HG03432 (cell line): Measurements from ENCODE around the gene TASP1.
"Not testable (repeated sequence)": the region's sequence is repeated elsewhere in the genome, so short reads cannot be mapped to it uniquely, and the experiment has no call there.

Experiments
- ATAC-seq: cut with Tn5 transposase; IDR thresholded peaks from one replicate; pipeline ENCODE4 v1.9.1; 2021; ENCODE audit warnings: mild to moderate bottlenecking, moderate library complexity; ENCODE audit not compliant: unreplicated experiment

TASP1 gene

DNA sequence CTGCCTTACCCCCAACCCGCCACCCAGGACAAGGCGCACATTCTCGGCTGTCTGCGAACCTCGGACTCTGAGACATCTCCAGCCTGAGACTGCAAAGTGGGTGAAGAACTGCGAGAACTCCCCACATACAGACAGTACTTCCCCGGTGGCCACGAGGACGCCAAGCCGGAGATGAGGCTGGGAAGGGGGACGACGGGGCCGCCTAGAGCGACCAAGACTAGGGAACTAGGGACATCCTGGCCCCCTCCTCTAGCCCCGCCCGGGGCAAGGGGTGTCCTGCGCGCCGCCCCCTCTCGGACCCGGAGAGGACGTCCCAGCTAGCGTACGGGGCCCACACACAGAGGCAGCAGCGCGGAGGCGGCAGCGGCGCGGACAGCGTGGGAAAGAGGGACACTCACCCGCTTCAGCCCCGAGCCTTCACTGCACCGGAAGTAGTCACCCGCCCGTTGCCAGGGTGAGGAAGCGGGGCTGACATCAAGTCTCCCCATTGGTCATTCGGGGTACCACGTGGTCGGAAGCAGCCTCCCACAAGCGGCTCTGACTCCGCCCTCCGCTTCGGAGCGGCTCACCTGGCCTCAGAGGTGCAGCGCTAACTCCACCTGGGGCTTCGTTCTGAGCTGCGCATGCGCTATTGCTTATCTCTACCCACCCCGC, at the start of gene TASP1:
Gene TASP1 (minus strand): TSS at position 437 of the 654 bp plus-strand sequence. CDS start 8,854 bp downstream, outside the sequence.
- peak; percentile 100 for ATAC-seq

DNA sequence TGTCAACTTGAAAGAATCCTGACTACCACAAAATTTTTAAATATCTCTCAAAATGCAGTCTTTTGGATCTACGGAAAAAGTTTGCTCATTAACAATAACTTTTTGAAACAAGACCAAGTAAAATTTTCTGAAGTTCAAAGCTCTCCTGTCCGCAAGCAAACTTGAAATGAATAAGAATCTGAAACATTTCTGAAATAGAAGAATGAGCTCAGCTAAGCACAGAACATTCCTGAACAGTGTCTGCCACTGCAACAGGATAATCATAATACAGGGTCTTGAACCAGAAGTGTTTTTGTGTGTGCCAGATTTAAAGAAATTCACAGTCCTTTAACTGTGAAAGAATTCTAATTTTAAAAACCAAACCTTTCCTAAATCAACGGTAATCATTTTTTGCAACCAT, 49.1 kb upstream of the TASP1 start:
- ATAC-seq: no peak

DNA sequence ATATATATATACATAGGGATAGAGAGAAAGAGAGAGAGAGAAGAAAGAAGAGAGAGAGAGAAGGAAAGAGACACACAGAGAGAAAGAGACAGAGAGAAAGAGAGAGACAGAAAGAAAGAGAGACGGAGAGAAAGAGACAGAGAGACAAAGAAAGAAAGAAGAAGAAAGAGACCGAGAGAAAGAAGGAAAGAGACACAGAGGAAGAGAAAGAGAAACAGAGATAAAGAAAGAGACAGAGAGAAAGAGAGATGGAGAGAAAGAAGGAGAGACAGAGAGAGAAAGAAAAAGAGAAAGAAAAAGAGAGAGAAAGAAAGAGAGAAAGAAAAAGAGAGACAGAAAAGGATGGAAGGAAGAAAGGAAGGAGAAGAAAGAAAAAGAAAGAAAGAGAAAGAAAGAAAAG, 46.9 kb upstream of the TASP1 start:
- ATAC-seq: no peak

- ATAC-seq: peak; percentile 79
Observed at GRCh38 chr20:13684566-13685222, 46.0 kb upstream of the TASP1 start.

DNA sequence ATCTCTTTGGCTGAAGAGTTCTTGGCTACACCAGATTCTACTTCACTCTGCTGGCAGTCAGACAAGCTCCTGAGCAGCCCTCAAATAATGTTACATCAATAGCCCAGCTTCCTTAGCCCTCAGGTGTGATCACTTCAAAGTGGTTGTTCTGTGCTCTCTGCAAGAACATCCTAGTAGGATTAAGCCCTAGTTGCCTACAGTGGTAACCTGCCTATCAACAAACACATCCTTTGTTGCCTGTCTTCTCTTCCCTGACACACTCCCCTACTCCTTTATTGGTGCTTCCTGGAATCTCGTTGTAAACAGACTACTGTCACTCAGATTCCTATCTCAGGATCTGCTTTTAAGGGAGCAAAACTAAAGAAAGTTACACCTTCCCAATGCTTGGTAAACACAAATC, 45.1 kb upstream of the TASP1 start:
- ATAC-seq: no peak

GRCh38 chr20:13681248-13682125, 42.8 kb upstream of the TASP1 start:
- peak; percentile 85 for ATAC-seq

GRCh38 chr20:13678944-13679343, 40.2 kb upstream of the TASP1 start:
- no peak for ATAC-seq

DNA sequence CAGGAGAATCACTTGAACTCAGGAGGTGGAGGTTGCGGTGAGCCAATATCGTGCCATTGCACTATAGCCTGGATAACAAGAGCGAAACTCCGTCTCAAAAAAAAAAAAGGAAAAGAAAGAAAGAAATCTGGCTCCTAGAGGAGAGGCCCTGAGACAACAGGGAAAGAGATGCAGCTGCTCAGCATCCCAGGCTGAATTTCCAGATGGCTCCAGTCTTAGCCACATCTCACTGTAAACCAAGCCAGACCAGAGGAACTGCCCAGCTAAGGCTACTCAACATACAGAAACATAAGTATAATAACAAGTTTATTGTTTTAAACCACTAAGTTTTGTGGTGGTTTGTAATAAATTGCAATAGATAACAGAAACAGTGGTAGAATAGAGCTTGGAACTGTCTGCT, 38.5 kb upstream of the TASP1 start:
- ATAC-seq: no peak

DNA sequence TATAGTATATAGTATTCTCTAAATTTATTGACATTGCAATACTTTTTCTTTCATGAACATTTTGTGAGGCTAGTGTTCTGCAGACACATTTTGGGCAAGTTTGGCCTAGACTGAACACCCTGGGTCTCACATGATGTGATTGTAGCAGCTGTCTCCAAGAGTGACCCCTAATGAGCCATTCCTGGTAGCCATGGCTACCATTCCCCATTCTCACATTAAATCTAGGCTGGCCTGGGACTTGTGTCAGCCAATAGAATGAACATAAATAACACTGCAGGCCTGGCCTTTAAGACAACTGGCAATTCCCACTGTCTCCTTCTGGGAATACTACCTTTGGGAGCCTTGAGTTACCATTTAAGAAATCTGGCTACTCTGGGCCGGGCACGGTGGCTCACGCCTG, 38.0 kb upstream of the TASP1 start:
- ATAC-seq: no peak

DNA sequence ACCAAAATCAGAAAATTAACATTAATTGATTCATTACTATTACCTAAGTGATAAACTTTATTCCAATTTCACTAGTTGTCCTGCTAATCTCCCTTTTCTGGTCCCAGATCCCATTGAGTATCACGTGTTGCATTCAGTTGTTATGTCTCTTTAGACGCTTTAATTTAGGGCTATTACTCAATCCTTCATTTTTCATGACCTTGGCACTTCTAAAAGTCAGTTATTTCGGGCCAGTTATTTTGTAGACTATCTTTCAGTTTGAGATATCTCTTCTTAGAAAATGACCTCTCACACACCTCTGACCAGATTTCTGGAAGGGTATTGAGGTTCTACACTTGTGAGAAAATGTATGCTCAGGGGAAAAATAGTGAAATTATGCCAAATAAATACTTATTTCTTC, 34.0 kb upstream of the TASP1 start:
- no peak for ATAC-seq

GRCh38 chr20:13671916-13672378, 33.2 kb upstream of the TASP1 start:
- ATAC-seq: no peak

DNA sequence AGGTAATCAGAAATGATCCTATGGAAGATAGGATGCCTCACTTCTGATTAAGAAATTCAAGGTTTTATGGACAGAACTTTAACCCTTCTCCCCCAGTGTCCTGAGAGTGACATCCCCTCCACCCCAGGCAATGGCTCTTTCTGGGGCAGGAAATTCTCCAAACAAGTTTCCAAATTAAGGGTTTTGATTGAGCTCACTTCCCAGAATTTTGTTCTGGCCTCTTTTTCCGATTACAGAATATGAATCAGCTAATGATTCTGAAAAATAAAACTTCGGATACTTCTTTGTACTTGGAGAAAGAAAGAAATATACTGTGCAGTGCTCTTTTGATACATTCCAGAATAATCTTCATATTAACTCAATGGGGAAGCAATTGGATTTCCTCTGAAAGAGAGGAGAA, 32.8 kb upstream of the TASP1 start:
- ATAC-seq: no peak

- peak; percentile 55 for ATAC-seq
Observed at GRCh38 chr20:13670160-13670559, 31.4 kb upstream of the TASP1 start.

- ATAC-seq: no peak
Observed at GRCh38 chr20:13665709-13666395, 27.1 kb upstream of the TASP1 start.

- ATAC-seq: no peak
Observed at GRCh38 chr20:13661070-13661685, 22.4 kb upstream of the TASP1 start.

DNA sequence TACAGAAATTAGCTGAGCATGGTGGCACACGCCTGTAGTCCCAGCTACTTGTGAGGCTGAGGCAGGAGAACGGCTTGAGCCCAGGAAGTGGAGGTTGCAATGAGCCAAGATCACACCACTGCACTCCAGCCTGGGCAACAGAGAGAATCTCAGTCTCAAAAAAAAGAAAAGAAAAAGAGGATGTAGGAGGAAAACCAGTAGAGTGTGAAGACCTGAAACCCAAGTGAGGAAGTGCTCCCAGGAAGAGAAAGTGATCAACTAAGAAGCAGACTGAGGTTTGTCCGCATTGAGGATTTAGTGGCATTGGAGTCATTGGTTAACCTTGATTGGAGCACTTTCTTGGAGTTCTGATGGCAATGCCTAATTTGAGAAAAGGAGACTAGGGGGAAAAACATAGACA, 20.6 kb upstream of the TASP1 start:
- peak; percentile 97 for ATAC-seq

DNA sequence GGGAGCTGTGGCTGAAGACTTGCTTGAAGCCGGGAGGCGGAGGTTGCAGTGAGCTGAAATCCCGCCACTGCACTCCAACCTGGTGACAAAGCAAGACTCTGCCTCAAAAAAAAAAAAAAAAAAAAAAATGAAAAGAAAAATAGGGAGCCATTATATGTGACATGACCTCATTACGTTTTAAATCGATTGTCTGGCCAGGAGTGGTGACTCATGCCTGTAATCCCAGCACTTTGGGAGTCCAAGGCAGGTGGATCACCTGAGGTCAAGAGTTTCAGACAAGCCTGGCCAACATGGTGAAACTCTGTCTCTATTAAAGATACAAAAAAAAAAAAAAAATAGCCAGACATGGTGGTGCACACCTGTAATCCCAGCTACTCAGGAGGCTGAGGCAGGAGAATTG, 19.3 kb upstream of the TASP1 start:
- not testable (repeated sequence) for ATAC-seq

DNA sequence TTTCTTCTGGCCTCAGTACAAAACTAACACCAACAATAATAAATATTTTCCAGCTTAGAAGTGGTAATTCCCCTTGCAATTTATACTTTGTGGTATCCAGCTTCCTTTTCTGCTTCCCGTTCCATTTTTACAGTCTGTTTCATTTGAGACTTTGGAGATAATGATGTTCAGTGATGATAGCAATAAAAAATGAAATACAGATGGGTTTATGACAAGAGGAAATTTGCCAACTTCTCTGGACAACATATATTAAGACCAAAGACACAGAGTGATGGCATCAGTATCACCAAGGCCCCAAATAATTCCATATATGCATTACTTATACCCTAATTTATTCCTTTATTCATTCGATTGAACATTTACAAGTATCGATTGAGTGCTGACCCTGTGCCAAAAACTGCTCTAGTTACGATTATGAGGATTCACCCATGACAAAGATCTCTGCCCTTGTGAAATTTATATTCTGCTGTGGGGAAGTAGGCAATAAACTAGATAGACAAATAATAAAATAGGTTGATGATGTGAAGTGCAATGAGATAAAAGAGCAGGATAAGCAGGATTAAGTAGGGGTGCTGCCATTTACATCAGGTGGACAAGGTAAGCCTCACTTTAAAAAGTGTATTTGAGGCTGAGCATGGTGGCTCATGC, 18.1 kb upstream of the TASP1 start:
- no peak for ATAC-seq

DNA sequence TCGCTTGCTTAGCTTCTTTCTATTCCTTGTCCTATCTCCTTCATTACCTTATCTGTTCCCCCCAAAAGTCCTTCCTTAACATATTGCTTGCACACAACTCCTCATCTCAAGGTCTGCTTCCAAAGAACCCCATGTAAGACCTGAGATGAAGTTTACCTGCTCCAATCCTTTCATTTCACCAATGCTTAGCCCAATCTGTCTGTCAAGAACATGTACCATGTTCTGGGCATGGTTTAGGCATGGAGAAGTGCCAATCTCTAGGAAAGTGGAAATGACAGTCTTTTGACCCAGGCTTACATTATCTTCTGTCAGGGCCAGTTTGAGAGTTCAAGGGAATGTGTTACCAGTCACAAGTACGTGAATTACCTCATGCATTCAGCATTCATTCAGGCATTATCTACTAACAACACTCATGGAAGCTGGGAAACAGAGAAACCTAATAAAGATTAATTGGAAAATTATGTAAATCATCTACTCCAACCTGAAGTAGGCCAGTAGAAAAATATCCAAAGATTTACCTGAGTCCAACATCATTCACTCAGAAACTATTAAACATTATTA, 15.8 kb upstream of the TASP1 start:
- no peak for ATAC-seq

GRCh38 chr20:13650474-13650873, 11.7 kb upstream of the TASP1 start:
- no peak for ATAC-seq
